Endothelial cell of umbilical vein (primary cell): Measurements from ENCODE around the gene INPP1. TPM values are rescaled to one million over a fixed set of nuclear protein-coding genes. Genes with fewer than 3 reads are reported as not detected.
A peak's percentile ranks its signal among the peaks of the same experiment; 100 is the strongest.

ENCODE experiments used
- BruUV-seq: library from RNA; stranded (reverse); fragments of 400-500 nt; replicated peaks from 2 replicates; lab custom pipeline; 2021; lab: Mats Ljungman, UMichigan
- CTCF ChIA-PET: fragments of 300-600, 350-600 bp; sonication (Branson Sonifier 250); formaldehyde crosslinking; loops from one replicate; lab custom pipeline; 2021; ENCODE audit warnings: antibody characterized with exemption, inconsistent platforms; lab: Charles Lee
- POLR2A ChIA-PET: fragments of 300-600, 350-600 bp; sonication (Branson Sonifier 250); formaldehyde crosslinking; loops from one replicate; lab custom pipeline; 2021; ENCODE audit warnings: antibody characterized with exemption, inconsistent platforms; lab: Charles Lee
- DNase-seq: peaks from one replicate; pipeline ENCODE4 v3.0.0-alpha.2; 2011; ENCODE audit warnings: low read depth, low spot score
- FAIRE-seq: peaks from 2 replicates; lab custom pipeline; 2011; peaks lifted over from hg19 to GRCh38; lab: Jason Lieb, UNC
- H2AFZ ChIP-seq: 2 replicates; pipeline ENCODE4 v1.6.0; 2012; ENCODE audit warnings: low read depth, low read length, control low read depth, inconsistent platforms
- H3K27ac ChIP-seq: 2 replicates; pipeline ENCODE4 v1.5.1; 2011; ENCODE audit warnings: low read depth, mild to moderate bottlenecking, control low read depth, low read length, moderate library complexity; ENCODE audit not compliant: insufficient read depth
- H3K27me3 ChIP-seq, 2 experiments: 2 replicates each; pipeline versions ENCODE4 v1.6.0 to v1.6.1; 2011; ENCODE audit warnings: low read length in 2 of 2, mixed read lengths in 1 of 2; ENCODE audit not compliant: control insufficient read depth in 2 of 2, insufficient read depth in 2 of 2
- H3K36me3 ChIP-seq, 2 experiments: 2 replicates in 1 of 2; 3 replicates in 1 of 2; pipeline ENCODE4 v1.5.1; 2011; ENCODE audit warnings: low read length in 2 of 2, mild to moderate bottlenecking in 1 of 2, moderate library complexity in 1 of 2; ENCODE audit not compliant: control insufficient read depth in 2 of 2, insufficient read depth in 2 of 2; ENCODE audit errors: extremely low read depth in 1 of 2
- H3K4me1 ChIP-seq: 3 replicates; pipeline ENCODE4 v1.5.1; 2011; ENCODE audit warnings: mild to moderate bottlenecking, low read length; ENCODE audit not compliant: control insufficient read depth, insufficient read depth; ENCODE audit errors: extremely low read depth
- H3K4me2 ChIP-seq: 2 replicates; pipeline ENCODE4 v1.6.1; 2011; ENCODE audit warnings: low read length, control low read depth, mixed read lengths; ENCODE audit not compliant: insufficient read depth
- H3K4me3 ChIP-seq, 3 experiments: fragments of 200-600 bp in 1 of 3; sonication (generic), shearing (Covaris generic) in 1 of 3; replicated peaks in 1 of 3; 2 replicates each; pipeline ENCODE4 v1.5.1; 2011 to 2016; ENCODE audit warnings: control low read depth in 3 of 3, low read length in 3 of 3, mild to moderate bottlenecking in 2 of 3, inconsistent platforms in 1 of 3, low read depth in 1 of 3, moderate library complexity in 1 of 3; ENCODE audit not compliant: insufficient read depth in 1 of 3
- H3K79me2 ChIP-seq: 2 replicates; pipeline ENCODE4 v1.6.0; 2012; ENCODE audit warnings: low read length, inconsistent platforms; ENCODE audit not compliant: control insufficient read depth, insufficient read depth
- H3K9ac ChIP-seq: replicated peaks from 2 replicates; pipeline ENCODE3; 2011; ENCODE audit warnings: low read length, control low read depth; ENCODE audit not compliant: insufficient read depth; ENCODE audit errors: extremely low read depth
- H3K9me1 ChIP-seq: replicated peaks from 3 replicates; pipeline ENCODE4 v1.6.0; 2011; ENCODE audit warnings: mild to moderate bottlenecking, low read length; ENCODE audit not compliant: control insufficient read depth, insufficient read depth; ENCODE audit errors: extremely low read depth
- H3K9me3 ChIP-seq: replicated peaks from 2 replicates; pipeline ENCODE4 v1.5.1; 2012; ENCODE audit warnings: low read length, inconsistent platforms; ENCODE audit not compliant: control insufficient read depth, insufficient read depth
- H4K20me1 ChIP-seq: replicated peaks from 2 replicates; pipeline ENCODE3; 2011; ENCODE audit warnings: mild to moderate bottlenecking, low read length; ENCODE audit not compliant: control insufficient read depth, insufficient read depth; ENCODE audit errors: extremely low read depth
- CTCF ChIP-seq, 2 donors: IDR thresholded peaks; 1 replicate in 1 of 2; 2 replicates in 1 of 2; pipeline ENCODE4 v1.5.1; 2011; ENCODE audit warnings: low read length in 2 of 2, mild to moderate bottlenecking in 2 of 2, moderate library complexity in 2 of 2, control low read depth in 1 of 2, inconsistent platforms in 1 of 2, low read depth in 1 of 2; ENCODE audit not compliant: insufficient read depth in 1 of 2; ENCODE audit errors: extremely low read depth in 1 of 2
- EZH2 ChIP-seq: IDR thresholded peaks from 2 replicates; pipeline ENCODE4 v1.6.1; 2012; ENCODE audit warnings: borderline replicate concordance, low read depth, mild to moderate bottlenecking, moderate library complexity, low read length, inconsistent platforms; ENCODE audit not compliant: severe bottlenecking
- GATA2 ChIP-seq: IDR thresholded peaks from 2 replicates; pipeline ENCODE4 v1.7.0; 2011; ENCODE audit warnings: low read depth, mild to moderate bottlenecking, moderate library complexity, mixed read lengths, low read length; ENCODE audit not compliant: insufficient read length, insufficient read depth
- POLR2A ChIP-seq: IDR thresholded peaks from 2 replicates; pipeline ENCODE4 v1.6.1; 2012; ENCODE audit warnings: low read depth, mild to moderate bottlenecking, control low read depth, low read length
- dilution Hi-C: fragments of 300-500 bp; cut with MboI; formaldehyde crosslinking; loops from one replicate; pipeline ENCODE4 v1.15.0; 2019; ENCODE audit warnings: low sequenced_read_pairs; ENCODE audit not compliant: extremely low pct_ligation_motif_present
- intact Hi-C: fragments of 100-400 bp; cut with micrococcal nuclease; formaldehyde crosslinking; loops from one replicate; pipeline ENCODE4 v1.10.0; 2022
- polyA plus RNA-seq, 4 experiments: library from polyadenylated mRNA; depleted of rRNA in 3 of 4; stranded (reverse) in 3 of 4; unstranded in 1 of 4; fragments of >200 nt; gene quantifications; 2 replicates each; pipeline versions ENCODE4 v1.2.1 to v1.2.3, GENCODE V29; 2011 to 2012; ENCODE audit warnings: missing spikeins in 1 of 4
- total RNA-seq: library from RNA; stranded (reverse); gene quantifications from 2 replicates; pipeline ENCODE4 v1.2.3, GENCODE V29; 2021

INPP1 gene
- total and polyA plus RNA-seq, 2 donors (not counting 3 experiments of a cell fraction or from before 2014, with no cell fraction given): 10.6 to 36.8 TPM

- Histone ChIP-seq H4K20me1 (no peaks in the 10 kb centered on the region), H3K9ac (peak overlapping the region; percentile 77), H3K79me2 (peaks cover 28% of the 10 kb centered on the region), H3K4me3 (peak overlapping the region; percentile 58 to 90 (median 67)), H3K4me1 (peaks cover 14% of the 10 kb centered on the region), H3K27ac (peak overlapping the region; percentile 73), H3K9me3 (no peaks in the 10 kb centered on the region), H3K4me2 (peak overlapping the region; percentile 99), H3K9me1 (no peaks in the 10 kb centered on the region), H3K27me3 (no peaks in the 10 kb centered on the region), H3K36me3 (no peaks in the 10 kb centered on the region), H2AFZ (peak overlapping the region; percentile 75)
- FAIRE-seq (peak; percentile 82), DNase-seq (no peak)
- BruUV-seq: no TSS peak
- TF ChIP-seq GATA2 (peak; percentile 25), EZH2 (no peak), POLR2A (no peak), CTCF (IDR thresholded peaks at IDR 0.05; ENCODE audit: extremely low read depth in 1 of 2, insufficient read depth in 1 of 2, low read depth in 1 of 2, low read length in 2 of 2) (no peak)
- ChIA-PET POLR2A (no interaction called here), CTCF (interaction anchor here (1.0 to 4.2 kb wide), 4 partner anchors 10 to 66 kb away, joined by 3 to 27 read pairs (median 10); partner anchors contain the start of gene HIBCH)
- intact Hi-C loops (loop anchor here (1.0 kb wide), 2 partner anchors 9 to 24 kb away; partner anchors contain the start of gene HIBCH), dilution Hi-C loops (no loop called here)
These were observed 277 bp upstream of the INPP1 start for GRCh38 chr2:190343089-190343535.
